Nephron (organoid): Measurements from ENCODE around the gene FBXL16.

Source experiments
- H3K27ac Mint-ChIP-seq, 3 experiments: 2 replicates each; pipeline ENCODE4 v1.8.0; 2020; ENCODE audit warnings: mixed read lengths in 3 of 3, mild to moderate bottlenecking in 2 of 3, moderate library complexity in 1 of 3
- H3K27me3 Mint-ChIP-seq: 2 replicates; pipeline ENCODE4 v1.8.0; 2021; ENCODE audit warnings: low read depth, mild to moderate bottlenecking, moderate library complexity, mixed read lengths
- H3K36me3 Mint-ChIP-seq: 2 replicates; pipeline ENCODE4 v1.8.0; 2020; ENCODE audit warnings: low read depth, mixed read lengths
- H3K4me1 Mint-ChIP-seq: 2 replicates; pipeline ENCODE4 v1.8.0; 2020; ENCODE audit warnings: mixed read lengths
- H3K4me3 Mint-ChIP-seq, 3 experiments: 2 replicates each; pipeline ENCODE4 v1.8.0; 2020; ENCODE audit warnings: mild to moderate bottlenecking in 3 of 3, mixed read lengths in 3 of 3, moderate library complexity in 2 of 3
- H3K9me3 Mint-ChIP-seq: 2 replicates; pipeline ENCODE4 v1.8.0; 2020; ENCODE audit warnings: mixed read lengths
- CTCF ChIP-seq, 3 experiments: fragments of 200-600 bp; sonication (generic); IDR thresholded peaks; one replicate each; pipeline ENCODE4 v1.5.0; 2021; ENCODE audit warnings: antibody characterized with exemption in 3 of 3; ENCODE audit not compliant: unreplicated experiment in 3 of 3

Gene FBXL16

DNA sequence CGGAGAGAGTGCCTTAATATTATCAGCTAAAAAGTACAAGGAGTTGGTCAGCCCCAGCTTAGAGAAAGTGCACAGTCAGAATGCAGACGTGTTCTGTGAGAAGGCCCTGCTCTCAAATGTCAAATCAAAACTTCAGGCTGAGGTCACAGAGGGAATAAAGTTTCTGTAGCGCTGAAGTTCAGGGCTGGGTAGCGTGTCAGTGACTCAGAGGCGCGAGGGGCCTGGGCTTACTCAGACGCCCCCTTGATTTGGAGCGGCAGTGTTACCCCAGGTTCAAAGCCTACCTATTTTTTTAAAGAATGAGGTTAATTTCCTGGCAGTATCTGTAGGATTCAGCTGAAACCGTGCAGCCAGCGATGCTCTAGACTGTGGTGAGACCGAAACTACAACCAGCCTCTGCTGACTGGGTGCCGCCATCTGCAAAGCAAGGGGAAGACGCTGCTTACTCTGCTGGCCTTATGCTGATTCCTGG is 30.4 kb upstream of the FBXL16 start:
- no peaks in the 10 kb centered on the region for H3K9me3 Mint-ChIP-seq
- peak overlapping the region in 1 of 3 experiments; percentile 42 for H3K4me3 Mint-ChIP-seq
- no peak overlapping the region for H3K27ac Mint-ChIP-seq
- no peak for TF ChIP-seq CTCF (IDR thresholded peaks at IDR 0.05; ENCODE audit: unreplicated experiment in 3 of 3)
- no peaks in the 10 kb centered on the region for H3K4me1 Mint-ChIP-seq
- peaks cover 20% of the 10 kb centered on the region for H3K36me3 Mint-ChIP-seq
- H3K27me3 Mint-ChIP-seq: no peaks in the 10 kb centered on the region

DNA sequence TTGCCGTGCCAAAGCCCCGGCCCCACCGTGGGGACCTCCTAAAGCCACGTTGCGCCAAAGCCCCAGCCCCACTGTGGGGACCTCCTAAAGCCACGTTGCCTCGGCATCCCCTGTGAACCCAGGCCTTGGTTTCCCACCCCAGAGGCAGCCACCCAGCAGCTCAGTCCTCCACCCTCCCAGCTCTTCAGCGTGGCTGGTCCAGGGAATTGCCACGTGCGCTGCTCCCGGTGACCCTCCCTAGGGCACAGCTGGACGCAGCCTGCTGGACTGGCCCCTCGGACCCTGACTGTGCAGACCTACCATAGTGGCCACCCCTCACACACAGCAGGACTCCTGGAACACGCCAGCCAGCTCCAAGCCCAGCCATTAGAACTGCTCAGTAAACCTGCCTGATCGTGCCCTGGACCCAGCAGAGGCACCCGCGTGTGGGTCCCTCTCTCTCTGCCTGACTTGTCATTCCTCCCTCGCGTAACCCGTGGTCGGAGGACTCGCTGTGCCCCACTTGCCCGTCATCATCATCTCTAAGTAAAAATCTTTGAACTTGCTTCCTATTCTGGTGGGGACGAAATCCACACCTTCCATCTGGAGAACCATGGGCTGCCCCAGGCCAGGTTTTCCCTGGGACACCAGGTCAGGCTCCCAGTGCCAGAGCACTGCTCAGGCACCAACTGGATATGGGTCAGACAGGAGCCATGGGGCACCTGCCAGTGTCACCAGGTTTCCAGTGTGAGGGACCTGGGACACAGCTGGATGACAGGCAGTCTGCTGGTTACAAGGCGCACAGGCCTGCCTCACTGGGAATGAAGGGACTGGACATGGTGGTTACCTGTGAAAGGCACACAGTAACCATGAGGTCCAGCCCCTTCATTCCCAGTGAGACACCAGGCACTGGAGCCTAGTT is 29.6 kb upstream of the FBXL16 start:
- H3K4me1 Mint-ChIP-seq: no peaks in the 10 kb centered on the region
- no peaks in the 10 kb centered on the region for H3K27me3 Mint-ChIP-seq
- no peak for TF ChIP-seq CTCF (IDR thresholded peaks at IDR 0.05; ENCODE audit: unreplicated experiment in 3 of 3)
- no peak overlapping the region for H3K27ac Mint-ChIP-seq
- H3K4me3 Mint-ChIP-seq: peak overlapping the region in 1 of 3 experiments; percentile 17
- H3K36me3 Mint-ChIP-seq: peaks cover 20% of the 10 kb centered on the region
- H3K9me3 Mint-ChIP-seq: no peaks in the 10 kb centered on the region

DNA sequence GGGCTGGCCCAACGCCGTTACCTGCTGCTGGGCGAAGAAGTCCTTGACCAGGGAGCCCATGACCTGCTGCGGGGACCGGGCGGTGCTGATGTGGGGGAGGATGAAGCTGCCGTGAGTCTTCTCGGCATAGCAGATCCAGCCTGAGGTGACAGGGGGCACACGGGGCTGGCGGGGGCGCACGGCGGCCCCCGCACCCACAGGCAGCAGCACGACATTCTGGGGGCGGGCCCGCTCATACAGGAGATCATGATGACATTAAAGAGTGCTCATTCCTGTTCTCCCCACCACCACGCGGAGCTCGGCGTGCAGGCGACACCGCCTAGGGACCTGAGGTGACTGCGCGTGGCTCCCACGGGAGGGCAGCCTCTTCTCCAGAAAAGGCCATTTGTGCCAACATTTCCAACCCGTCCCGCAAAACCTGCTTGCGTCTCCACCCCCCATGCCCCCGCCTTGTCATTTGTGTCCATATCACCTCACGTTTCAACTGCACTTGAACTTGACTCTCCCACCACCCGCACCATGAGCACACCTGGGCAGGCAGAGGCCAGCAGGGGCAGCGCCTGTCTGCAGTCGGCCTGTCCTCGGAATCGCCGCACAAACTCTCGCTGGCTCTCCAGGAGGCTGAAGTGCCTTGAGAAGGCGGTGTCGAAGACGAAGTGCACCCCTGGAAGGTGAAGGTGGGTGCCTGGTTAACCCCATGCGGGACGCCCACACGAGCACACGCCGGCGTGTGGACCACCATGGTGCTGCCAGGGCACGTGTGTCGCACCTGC is 28.8 kb upstream of the FBXL16 start:
- Mint-ChIP-seq H3K9me3 (no peaks in the 10 kb centered on the region), H3K27ac (no peak overlapping the region), H3K36me3 (peaks cover 20% of the 10 kb centered on the region), H3K4me3 (no peak overlapping the region), H3K4me1 (no peaks in the 10 kb centered on the region), H3K27me3 (no peaks in the 10 kb centered on the region)
- TF ChIP-seq CTCF (IDR thresholded peaks at IDR 0.05; ENCODE audit: unreplicated experiment in 3 of 3): no peak

DNA sequence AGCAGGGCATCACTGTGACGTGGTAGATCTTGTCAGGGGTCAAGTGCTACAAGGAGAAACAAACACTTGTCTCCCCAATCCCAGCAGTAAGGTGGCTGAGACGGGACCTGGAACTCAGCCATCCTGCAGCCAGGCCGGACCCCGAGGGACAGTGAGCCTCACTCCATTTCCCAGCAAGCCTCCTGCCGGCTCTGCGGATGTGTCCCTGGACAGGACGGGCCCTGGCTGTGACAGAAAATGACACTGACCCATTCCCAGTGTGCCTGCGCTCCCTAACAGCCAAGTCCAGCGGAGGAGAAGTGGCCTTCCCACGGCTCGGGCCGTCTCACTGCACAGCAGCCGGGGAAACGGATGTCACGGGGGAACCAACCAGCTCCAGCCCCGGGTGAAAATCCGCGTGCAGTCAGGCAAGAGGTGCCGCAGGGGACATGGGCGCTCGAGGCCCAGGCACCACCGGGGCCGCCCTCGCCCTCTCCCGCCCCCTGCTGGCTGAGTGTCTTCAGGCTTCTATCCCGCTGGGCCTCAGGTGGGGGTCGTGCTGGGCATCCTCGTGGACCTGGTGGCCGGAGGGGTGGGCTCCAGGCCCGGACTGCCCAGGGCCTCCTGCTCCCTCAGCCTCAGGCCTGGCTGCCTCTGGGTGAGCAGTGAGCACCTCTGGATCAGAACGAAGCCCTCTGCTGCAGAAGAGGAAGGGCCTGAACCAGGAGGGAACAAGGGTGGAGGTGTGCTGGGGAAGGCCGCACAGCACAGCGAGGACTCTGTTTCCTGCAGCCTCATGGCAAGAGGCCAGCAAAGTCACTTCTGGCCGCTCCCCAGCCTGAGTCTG is 28.0 kb upstream of the FBXL16 start:
- H3K27ac Mint-ChIP-seq: no peak overlapping the region
- H3K4me1 Mint-ChIP-seq: no peaks in the 10 kb centered on the region
- no peaks in the 10 kb centered on the region for H3K9me3 Mint-ChIP-seq
- TF ChIP-seq CTCF (IDR thresholded peaks at IDR 0.05; ENCODE audit: unreplicated experiment in 3 of 3): peak in 1 of 3 experiments; percentile 14
- H3K27me3 Mint-ChIP-seq: peaks cover 4% of the 10 kb centered on the region
- H3K4me3 Mint-ChIP-seq: no peak overlapping the region
- peaks cover 20% of the 10 kb centered on the region for H3K36me3 Mint-ChIP-seq

- no peaks in the 10 kb centered on the region for H3K4me1 Mint-ChIP-seq
- H3K4me3 Mint-ChIP-seq: no peak overlapping the region
- H3K9me3 Mint-ChIP-seq: no peaks in the 10 kb centered on the region
- TF ChIP-seq CTCF (IDR thresholded peaks at IDR 0.05; ENCODE audit: unreplicated experiment in 3 of 3): no peak
- no peak overlapping the region for H3K27ac Mint-ChIP-seq
- peaks cover 20% of the 10 kb centered on the region for H3K36me3 Mint-ChIP-seq
- H3K27me3 Mint-ChIP-seq: peaks cover 4% of the 10 kb centered on the region
These were observed 27.3 kb upstream of the FBXL16 start for GRCh38 chr16:732936-733335.
